H9 (cell line): ENCODE measurements around the gene KLHL20. TPM values are rescaled to one million over a fixed set of nuclear protein-coding genes. Genes with fewer than 3 reads are reported as not detected.
"Not testable (repeated sequence)": the region's sequence is repeated elsewhere in the genome, so short reads cannot be mapped to it uniquely, and the experiment has no call there.

Experiments used
- DNase-seq: peaks from one replicate; pipeline ENCODE4 v3.0.0-alpha.2; 2017
- H2AFZ ChIP-seq: one replicate; pipeline ENCODE4 v1.6.1; 2013; ENCODE audit warnings: mild to moderate bottlenecking, low read length, control low read depth, moderate library complexity
- H2AK5ac ChIP-seq: 2 replicates; pipeline ENCODE4 v1.6.1; 2013; ENCODE audit warnings: low read length, control low read depth, mixed read lengths; ENCODE audit not compliant: insufficient read length
- H2BK120ac ChIP-seq: one replicate; pipeline ENCODE4 v1.6.1; 2013; ENCODE audit warnings: low read depth, mild to moderate bottlenecking, low read length, control low read depth, inconsistent platforms; ENCODE audit not compliant: poor library complexity, severe bottlenecking
- H2BK12ac ChIP-seq: 2 replicates; pipeline ENCODE4 v1.6.1; 2013; ENCODE audit warnings: low read length, control low read depth, mixed read lengths, low read depth; ENCODE audit not compliant: insufficient read length
- H2BK15ac ChIP-seq: 2 replicates; pipeline ENCODE4 v1.6.1; 2013; ENCODE audit warnings: low read depth, low read length, control low read depth
- H2BK20ac ChIP-seq: one replicate; pipeline ENCODE4 v1.6.1; 2013; ENCODE audit warnings: low read depth, mild to moderate bottlenecking, low read length, control low read depth, inconsistent platforms; ENCODE audit not compliant: poor library complexity, severe bottlenecking
- H2BK5ac ChIP-seq: 2 replicates; pipeline ENCODE4 v1.6.1; 2013; ENCODE audit warnings: low read length, control low read depth, mixed read lengths; ENCODE audit not compliant: insufficient read length
- H3K14ac ChIP-seq: 2 replicates; pipeline ENCODE4 v1.6.1; 2013; ENCODE audit warnings: low read length, control low read depth; ENCODE audit not compliant: insufficient read depth
- H3K18ac ChIP-seq: 2 replicates; pipeline ENCODE4 v1.6.1; 2013; ENCODE audit warnings: low read depth, mild to moderate bottlenecking, mixed read lengths, low read length, control low read depth; ENCODE audit not compliant: insufficient read length
- H3K23ac ChIP-seq: 2 replicates; pipeline ENCODE4 v1.6.1; 2013; ENCODE audit warnings: low read length, control low read depth, mixed read lengths, low read depth; ENCODE audit not compliant: insufficient read length
- H3K23me2 ChIP-seq: 2 replicates; pipeline ENCODE4 v1.6.1; 2013; ENCODE audit warnings: low read depth, mild to moderate bottlenecking, mixed read lengths, low read length, control low read depth; ENCODE audit not compliant: insufficient read length, poor library complexity, severe bottlenecking
- H3K27ac ChIP-seq: 2 replicates; pipeline ENCODE4 v1.5.1; 2013; ENCODE audit warnings: low read length, control low read depth, mixed read lengths, low read depth; ENCODE audit not compliant: insufficient read length
- H3K27me3 ChIP-seq: 2 replicates; pipeline ENCODE4 v1.6.1; 2013; ENCODE audit warnings: low read length, control low read depth, inconsistent platforms; ENCODE audit not compliant: insufficient read depth
- H3K4ac ChIP-seq: 2 replicates; pipeline ENCODE4 v1.6.1; 2013; ENCODE audit warnings: low read depth, mild to moderate bottlenecking, control low read depth, inconsistent platforms, low read length, moderate library complexity
- H3K4me1 ChIP-seq: 2 replicates; pipeline ENCODE4 v1.6.1; 2013; ENCODE audit warnings: low read length, control low read depth, inconsistent platforms; ENCODE audit not compliant: insufficient read depth
- H3K4me2 ChIP-seq: 2 replicates; pipeline ENCODE4 v1.6.1; 2013; ENCODE audit warnings: low read length, control low read depth, mixed read lengths; ENCODE audit not compliant: insufficient read length, insufficient read depth
- H3K56ac ChIP-seq: 2 replicates; pipeline ENCODE4 v1.6.1; 2013; ENCODE audit warnings: low read depth, mild to moderate bottlenecking, mixed read lengths, low read length, control low read depth; ENCODE audit not compliant: insufficient read length
- H3K79me1 ChIP-seq: 2 replicates; pipeline ENCODE4 v1.6.1; 2013; ENCODE audit warnings: low read depth, mild to moderate bottlenecking, moderate library complexity, low read length, control low read depth, inconsistent platforms; ENCODE audit not compliant: insufficient read depth, poor library complexity, severe bottlenecking
- H3K79me2 ChIP-seq: 2 replicates; pipeline ENCODE4 v1.6.1; 2013; ENCODE audit warnings: low read length, control low read depth, inconsistent platforms; ENCODE audit not compliant: insufficient read depth
- H3K9ac ChIP-seq: 2 replicates; pipeline ENCODE4 v1.6.1; 2013; ENCODE audit warnings: low read length, control low read depth, mixed read lengths; ENCODE audit not compliant: insufficient read length; ENCODE audit errors: extremely low read depth
- H3K9me3 ChIP-seq: one replicate; pipeline ENCODE4 v1.6.1; 2013; ENCODE audit warnings: low read depth, low read length, inconsistent platforms; ENCODE audit not compliant: control insufficient read depth
- H3T11ph ChIP-seq: one replicate; pipeline ENCODE4 v1.6.1; 2013; ENCODE audit warnings: mild to moderate bottlenecking, low read length, control low read depth, inconsistent platforms
- H4K20me1 ChIP-seq: one replicate; pipeline ENCODE4 v1.6.1; 2013; ENCODE audit not compliant: control insufficient read depth, insufficient read length, insufficient read depth
- H4K5ac ChIP-seq: 2 replicates; pipeline ENCODE4 v1.6.1; 2013; ENCODE audit warnings: low read depth, mild to moderate bottlenecking, mixed read lengths, low read length, control low read depth; ENCODE audit not compliant: insufficient read length
- H4K8ac ChIP-seq: replicated peaks from 2 replicates; pipeline ENCODE4 v1.6.1; 2013; ENCODE audit warnings: low read length, control low read depth, mixed read lengths, low read depth; ENCODE audit not compliant: insufficient read length
- H4K91ac ChIP-seq: 2 replicates; pipeline ENCODE4 v1.6.1; 2013; ENCODE audit warnings: low read depth, mild to moderate bottlenecking, moderate library complexity, mixed read lengths, low read length, control low read depth; ENCODE audit not compliant: insufficient read length
- H3K27ac Mint-ChIP-seq, 3 experiments: 2 replicates in 2 of 3; 3 replicates in 1 of 3; pipeline ENCODE4 v1.8.0; 2020 to 2021; ENCODE audit warnings: mixed read lengths in 3 of 3, mild to moderate bottlenecking in 1 of 3, moderate library complexity in 1 of 3
- H3K27me3 Mint-ChIP-seq: 2 replicates; pipeline ENCODE4 v1.8.0; 2021; ENCODE audit warnings: low read depth, mild to moderate bottlenecking, moderate library complexity, mixed read lengths
- H3K36me3 Mint-ChIP-seq, 3 experiments: 2 replicates in 2 of 3; 3 replicates in 1 of 3; pipeline ENCODE4 v1.8.0; 2020 to 2021; ENCODE audit warnings: low read depth in 3 of 3, mixed read lengths in 3 of 3; ENCODE audit not compliant: insufficient read depth in 1 of 3
- H3K4me1 Mint-ChIP-seq, 2 experiments: 2 replicates each; pipeline ENCODE4 v1.8.0; 2020; ENCODE audit warnings: mixed read lengths in 2 of 2
- H3K4me3 Mint-ChIP-seq, 2 experiments: 2 replicates in 1 of 2; 3 replicates in 1 of 2; pipeline ENCODE4 v1.8.0; 2020 to 2021; ENCODE audit warnings: mild to moderate bottlenecking in 2 of 2, mixed read lengths in 2 of 2, moderate library complexity in 1 of 2
- H3K9me3 Mint-ChIP-seq, 2 experiments: 2 replicates in 1 of 2; 3 replicates in 1 of 2; pipeline ENCODE4 v1.8.0; 2020; ENCODE audit warnings: mild to moderate bottlenecking in 2 of 2, mixed read lengths in 2 of 2, moderate library complexity in 1 of 2
- WGBS: extraction: QIAGEN DNeasy Blood & Tissue Kit; methylation state at CpG from one replicate; pipeline ENCODE4 v1.1.7; 2013; ENCODE audit warnings: missing lambda C conversion rate, low lambda C conversion rate, mixed read lengths; ENCODE audit not compliant: insufficient read length; ENCODE audit errors: extremely low coverage; 5-methylcytosine and 5-hydroxymethylcytosine counted together
- total RNA-seq: library from RNA; stranded (reverse); gene quantifications from 2 replicates; pipeline ENCODE4 v1.2.1, GENCODE V29; 2021
- TF ChIP-seq, protein P1 (sequence below): fragments of 200-600 bp; sonication (generic); conservative IDR thresholded peaks from 3 replicates; pipeline ENCODE4 v1.8.0; 2021; ENCODE audit warnings: antibody characterized with exemption, mild to moderate bottlenecking

The KLHL20 gene
- total RNA-seq, 1 experiment from 2014 or later = 12.2 TPM

DNA sequence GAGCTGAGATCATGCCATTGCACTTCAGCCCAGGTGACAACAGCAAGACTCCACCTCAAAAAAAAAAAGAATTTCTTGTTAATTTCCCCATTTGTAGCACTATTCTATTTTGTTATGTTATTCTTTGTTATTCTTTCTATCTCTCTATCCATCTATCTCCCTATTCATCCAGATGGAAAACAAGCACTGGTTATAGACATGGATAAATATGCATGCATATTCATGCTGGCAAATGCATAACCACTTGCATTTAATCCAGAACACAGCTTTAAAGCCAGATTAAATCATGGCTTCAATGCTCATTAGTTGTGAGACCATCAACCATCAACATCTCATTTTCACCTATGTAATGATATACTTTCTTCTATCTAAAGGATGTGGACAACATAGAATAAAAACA, 21.5 kb upstream of the KLHL20 start:
- no peaks in the 10 kb centered on the region for H3K27me3 ChIP-seq
- peaks cover 5 to 9% of the 10 kb centered on the region in 2 experiments; a peak in 4 of 5 replicates for H3K9me3 Mint-ChIP-seq
- H3K56ac ChIP-seq = no peak overlapping the region
- H3K4me1 Mint-ChIP-seq = peaks cover 17 to 18% of the 10 kb centered on the region in 2 experiments
- no peak overlapping the region for H3K9ac ChIP-seq
- H3K4me1 ChIP-seq = no peaks in the 10 kb centered on the region
- no peaks in the 10 kb centered on the region for H3K79me1 ChIP-seq
- H3K27me3 Mint-ChIP-seq = peaks cover 4% of the 10 kb centered on the region
- no peak overlapping the region for H2BK15ac ChIP-seq
- H3K23me2 ChIP-seq = no peaks in the 10 kb centered on the region
- H2BK12ac ChIP-seq = no peak overlapping the region
- H4K91ac ChIP-seq = no peak overlapping the region
- H3K36me3 Mint-ChIP-seq = peaks cover 0 to 6% (median 0%) of the 10 kb centered on the region in 3 experiments; a peak in 2 of 7 replicates
- no peak overlapping the region for H3K27ac ChIP-seq
- no peak overlapping the region for H2BK5ac ChIP-seq
- no peak overlapping the region for H4K5ac ChIP-seq
- no peak overlapping the region for H3K23ac ChIP-seq
- no peaks in the 10 kb centered on the region for H3K79me2 ChIP-seq
- no peak overlapping the region for H3K4ac ChIP-seq
- no peak overlapping the region for H3K18ac ChIP-seq
- H4K8ac ChIP-seq = no peak overlapping the region
- no peak for DNase-seq
- H3K27ac Mint-ChIP-seq = no peak overlapping the region
- no peak overlapping the region for H2BK120ac ChIP-seq
- no peak overlapping the region for H3K4me2 ChIP-seq
- H4K20me1 ChIP-seq = no peaks in the 10 kb centered on the region
- H3K9me3 ChIP-seq = peaks cover 5% of the 10 kb centered on the region
- no peak overlapping the region for H3T11ph ChIP-seq
- no peak overlapping the region for H3K4me3 Mint-ChIP-seq
- no peak overlapping the region for H2AK5ac ChIP-seq
- TF ChIP-seq, protein P1, sequence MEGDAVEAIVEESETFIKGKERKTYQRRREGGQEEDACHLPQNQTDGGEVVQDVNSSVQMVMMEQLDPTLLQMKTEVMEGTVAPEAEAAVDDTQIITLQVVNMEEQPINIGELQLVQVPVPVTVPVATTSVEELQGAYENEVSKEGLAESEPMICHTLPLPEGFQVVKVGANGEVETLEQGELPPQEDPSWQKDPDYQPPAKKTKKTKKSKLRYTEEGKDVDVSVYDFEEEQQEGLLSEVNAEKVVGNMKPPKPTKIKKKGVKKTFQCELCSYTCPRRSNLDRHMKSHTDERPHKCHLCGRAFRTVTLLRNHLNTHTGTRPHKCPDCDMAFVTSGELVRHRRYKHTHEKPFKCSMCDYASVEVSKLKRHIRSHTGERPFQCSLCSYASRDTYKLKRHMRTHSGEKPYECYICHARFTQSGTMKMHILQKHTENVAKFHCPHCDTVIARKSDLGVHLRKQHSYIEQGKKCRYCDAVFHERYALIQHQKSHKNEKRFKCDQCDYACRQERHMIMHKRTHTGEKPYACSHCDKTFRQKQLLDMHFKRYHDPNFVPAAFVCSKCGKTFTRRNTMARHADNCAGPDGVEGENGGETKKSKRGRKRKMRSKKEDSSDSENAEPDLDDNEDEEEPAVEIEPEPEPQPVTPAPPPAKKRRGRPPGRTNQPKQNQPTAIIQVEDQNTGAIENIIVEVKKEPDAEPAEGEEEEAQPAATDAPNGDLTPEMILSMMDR = no peak
- no peak overlapping the region for H2AFZ ChIP-seq
- no peak overlapping the region for H2BK20ac ChIP-seq
- H3K14ac ChIP-seq = no peak overlapping the region

DNA sequence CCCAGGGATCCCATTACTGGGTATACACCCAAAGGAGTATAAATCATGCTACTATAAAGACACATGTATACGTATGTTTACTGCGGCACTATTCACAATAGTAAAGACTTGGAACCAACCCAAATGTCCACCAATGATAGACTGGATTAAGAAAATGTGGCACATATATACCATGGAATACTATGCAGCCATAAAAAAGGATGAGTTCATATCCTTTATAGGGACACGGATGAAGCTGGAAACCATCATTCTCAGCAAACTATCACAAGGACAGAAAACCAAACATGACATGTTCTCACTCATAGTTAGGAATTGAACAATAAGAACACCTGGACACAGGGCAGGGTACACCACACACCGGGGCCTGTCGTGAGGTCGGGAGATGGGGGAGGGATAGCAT, 13.5 kb upstream of the KLHL20 start:
- H2AK5ac ChIP-seq, H3K14ac ChIP-seq, DNase-seq, H2BK15ac ChIP-seq, H2BK5ac ChIP-seq, H2BK12ac ChIP-seq, H3K27me3 ChIP-seq, H3K4me2 ChIP-seq, H3K4ac ChIP-seq, H3K4me3 Mint-ChIP-seq, H3K36me3 Mint-ChIP-seq, H4K20me1 ChIP-seq, H3K79me1 ChIP-seq, H3K23ac ChIP-seq, H3K9ac ChIP-seq, H3K9me3 Mint-ChIP-seq, H3K4me1 Mint-ChIP-seq, H4K8ac ChIP-seq, H3K27ac Mint-ChIP-seq, H3K23me2 ChIP-seq, H3K9me3 ChIP-seq, H2AFZ ChIP-seq, H4K5ac ChIP-seq, H2BK20ac ChIP-seq, H3K4me1 ChIP-seq, H3K56ac ChIP-seq, H3K18ac ChIP-seq, H3T11ph ChIP-seq, H2BK120ac ChIP-seq, H4K91ac ChIP-seq, H3K27ac ChIP-seq, H3K79me2 ChIP-seq: not testable (repeated sequence)
- H3K27me3 Mint-ChIP-seq = peaks cover 27% of the 10 kb centered on the region
- no CpG with 5 or more reads among the region's 6 CpGs for WGBS
